ENCODE data around the gene KREMEN2.

DNA sequence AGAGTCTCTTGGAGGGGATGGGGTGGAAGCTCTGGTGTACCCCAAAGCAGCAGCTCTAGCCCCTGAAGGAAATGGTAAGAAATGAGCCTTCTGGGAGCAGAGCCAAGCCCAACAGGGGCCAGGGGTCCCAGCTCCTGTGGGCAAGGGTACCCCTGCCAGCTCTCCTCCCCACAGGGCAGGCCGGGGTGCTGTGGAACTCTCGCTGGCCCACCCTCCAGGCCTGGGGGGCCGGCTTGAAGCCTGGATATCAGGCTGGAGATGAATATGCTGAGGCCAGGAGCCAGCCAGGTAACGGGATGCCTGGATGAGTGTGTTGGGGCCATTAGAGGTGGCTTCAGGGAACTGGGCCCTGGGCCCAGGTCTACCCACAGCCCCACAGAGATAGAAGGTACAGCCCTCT lies 36.5 kb downstream of the KREMEN2 start:
- TF ChIP-seq YY1 (IDR thresholded peaks at IDR 0.05; ENCODE audit: low read depth), result no peak
- TF ChIP-seq, protein P1, sequence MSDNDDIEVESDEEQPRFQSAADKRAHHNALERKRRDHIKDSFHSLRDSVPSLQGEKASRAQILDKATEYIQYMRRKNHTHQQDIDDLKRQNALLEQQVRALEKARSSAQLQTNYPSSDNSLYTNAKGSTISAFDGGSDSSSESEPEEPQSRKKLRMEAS (IDR thresholded peaks at IDR 0.05), result no peak
- TF ChIP-seq, protein P2, sequence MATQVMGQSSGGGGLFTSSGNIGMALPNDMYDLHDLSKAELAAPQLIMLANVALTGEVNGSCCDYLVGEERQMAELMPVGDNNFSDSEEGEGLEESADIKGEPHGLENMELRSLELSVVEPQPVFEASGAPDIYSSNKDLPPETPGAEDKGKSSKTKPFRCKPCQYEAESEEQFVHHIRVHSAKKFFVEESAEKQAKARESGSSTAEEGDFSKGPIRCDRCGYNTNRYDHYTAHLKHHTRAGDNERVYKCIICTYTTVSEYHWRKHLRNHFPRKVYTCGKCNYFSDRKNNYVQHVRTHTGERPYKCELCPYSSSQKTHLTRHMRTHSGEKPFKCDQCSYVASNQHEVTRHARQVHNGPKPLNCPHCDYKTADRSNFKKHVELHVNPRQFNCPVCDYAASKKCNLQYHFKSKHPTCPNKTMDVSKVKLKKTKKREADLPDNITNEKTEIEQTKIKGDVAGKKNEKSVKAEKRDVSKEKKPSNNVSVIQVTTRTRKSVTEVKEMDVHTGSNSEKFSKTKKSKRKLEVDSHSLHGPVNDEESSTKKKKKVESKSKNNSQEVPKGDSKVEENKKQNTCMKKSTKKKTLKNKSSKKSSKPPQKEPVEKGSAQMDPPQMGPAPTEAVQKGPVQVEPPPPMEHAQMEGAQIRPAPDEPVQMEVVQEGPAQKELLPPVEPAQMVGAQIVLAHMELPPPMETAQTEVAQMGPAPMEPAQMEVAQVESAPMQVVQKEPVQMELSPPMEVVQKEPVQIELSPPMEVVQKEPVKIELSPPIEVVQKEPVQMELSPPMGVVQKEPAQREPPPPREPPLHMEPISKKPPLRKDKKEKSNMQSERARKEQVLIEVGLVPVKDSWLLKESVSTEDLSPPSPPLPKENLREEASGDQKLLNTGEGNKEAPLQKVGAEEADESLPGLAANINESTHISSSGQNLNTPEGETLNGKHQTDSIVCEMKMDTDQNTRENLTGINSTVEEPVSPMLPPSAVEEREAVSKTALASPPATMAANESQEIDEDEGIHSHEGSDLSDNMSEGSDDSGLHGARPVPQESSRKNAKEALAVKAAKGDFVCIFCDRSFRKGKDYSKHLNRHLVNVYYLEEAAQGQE (IDR thresholded peaks at IDR 0.05; ENCODE audit: low read depth), result no peak
- TF ChIP-seq EP300 (IDR thresholded peaks at IDR 0.05; ENCODE audit: borderline replicate concordance), result no peak
- no peak for TF ChIP-seq RAD21 (IDR thresholded peaks at IDR 0.05; ENCODE audit: low read depth)
- no peak for TF ChIP-seq NFIC (IDR thresholded peaks at IDR 0.05)
- no peak for TF ChIP-seq CREB1 (IDR thresholded peaks at IDR 0.05; ENCODE audit: low read depth)
- TF ChIP-seq TAF1 (IDR thresholded peaks at IDR 0.05; ENCODE audit: low read depth), result no peak
- TF ChIP-seq, protein P3, sequence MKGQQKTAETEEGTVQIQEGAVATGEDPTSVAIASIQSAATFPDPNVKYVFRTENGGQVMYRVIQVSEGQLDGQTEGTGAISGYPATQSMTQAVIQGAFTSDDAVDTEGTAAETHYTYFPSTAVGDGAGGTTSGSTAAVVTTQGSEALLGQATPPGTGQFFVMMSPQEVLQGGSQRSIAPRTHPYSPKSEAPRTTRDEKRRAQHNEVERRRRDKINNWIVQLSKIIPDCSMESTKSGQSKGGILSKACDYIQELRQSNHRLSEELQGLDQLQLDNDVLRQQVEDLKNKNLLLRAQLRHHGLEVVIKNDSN (IDR thresholded peaks at IDR 0.05), result no peak
- no peak for TF ChIP-seq CEBPB (IDR thresholded peaks at IDR 0.05)
- TF ChIP-seq EGR1 (IDR thresholded peaks at IDR 0.05), result no peak
- TF ChIP-seq TCF12 (IDR thresholded peaks at IDR 0.05; ENCODE audit: low read depth), result no peak
- TF ChIP-seq FOXM1 (IDR thresholded peaks at IDR 0.05; ENCODE audit: borderline replicate concordance, low read depth), result no peak
- no peak for TF ChIP-seq TEAD4 (IDR thresholded peaks at IDR 0.05)
